ENCODE measurements around the gene CDY2B.
"Not testable (repeated sequence)": the region's sequence is repeated elsewhere in the genome, so short reads cannot be mapped to it uniquely, and the experiment has no call there.

DNA sequence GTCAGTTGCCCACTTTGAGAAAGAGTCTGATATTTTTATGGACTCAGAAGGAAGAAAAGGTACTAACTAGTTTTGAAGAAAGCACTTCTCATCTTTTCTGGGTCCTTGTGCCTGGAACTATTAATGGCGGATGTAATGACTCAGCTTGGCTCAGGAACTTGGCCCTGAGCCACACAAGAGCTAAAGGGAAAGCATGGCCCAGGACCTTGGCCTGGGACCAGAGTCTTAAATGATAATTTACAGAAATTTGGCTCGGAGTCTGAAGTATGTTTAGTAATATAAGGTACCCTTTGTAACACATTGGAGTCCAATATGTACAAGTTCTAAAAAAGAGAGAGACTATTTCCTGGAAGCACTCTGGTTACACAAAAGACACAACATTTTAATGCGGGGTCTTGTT lies 4.6 kb downstream of the CDY2B start:
- TF ChIP-seq POLR2AphosphoS5, POLR2A (IDR thresholded peaks at IDR 0.05; ENCODE audit: low read depth, low read length): not testable (repeated sequence)
